ENCODE results near the gene ASB14.
A peak's percentile ranks its signal among the peaks of the same experiment; 100 is the strongest.

Gene ASB14

GRCh38 chr3:57257678-57258077, 34.8 kb downstream of the ASB14 start:
- DNase-seq: no peak

GRCh38 chr3:57256844-57257243, 35.6 kb downstream of the ASB14 start:
- DNase-seq: no peak

DNA sequence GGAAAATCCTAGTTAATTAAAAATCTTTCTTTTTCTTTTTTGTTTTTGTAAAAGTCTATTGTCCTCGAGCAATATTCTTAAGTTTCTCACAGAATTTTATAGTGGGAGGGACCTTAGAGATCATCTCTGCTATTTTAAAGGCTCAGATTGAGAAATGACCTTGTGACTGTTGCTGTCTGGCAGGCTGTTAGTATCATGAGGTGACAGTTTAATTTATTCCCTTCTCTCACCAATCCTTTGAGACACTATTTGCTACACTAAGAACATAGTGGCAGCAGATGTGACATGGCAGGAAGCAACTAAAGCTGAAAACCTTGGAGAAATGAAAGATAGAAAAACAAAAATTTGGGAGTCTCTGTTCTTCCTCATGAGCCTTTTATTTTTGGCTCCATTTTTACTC, 40.1 kb downstream of the ASB14 start:
- DNase-seq: no peak

- DNase-seq: no peak
These were observed 47.5 kb downstream of the ASB14 start for GRCh38 chr3:57244946-57245345.

DNA sequence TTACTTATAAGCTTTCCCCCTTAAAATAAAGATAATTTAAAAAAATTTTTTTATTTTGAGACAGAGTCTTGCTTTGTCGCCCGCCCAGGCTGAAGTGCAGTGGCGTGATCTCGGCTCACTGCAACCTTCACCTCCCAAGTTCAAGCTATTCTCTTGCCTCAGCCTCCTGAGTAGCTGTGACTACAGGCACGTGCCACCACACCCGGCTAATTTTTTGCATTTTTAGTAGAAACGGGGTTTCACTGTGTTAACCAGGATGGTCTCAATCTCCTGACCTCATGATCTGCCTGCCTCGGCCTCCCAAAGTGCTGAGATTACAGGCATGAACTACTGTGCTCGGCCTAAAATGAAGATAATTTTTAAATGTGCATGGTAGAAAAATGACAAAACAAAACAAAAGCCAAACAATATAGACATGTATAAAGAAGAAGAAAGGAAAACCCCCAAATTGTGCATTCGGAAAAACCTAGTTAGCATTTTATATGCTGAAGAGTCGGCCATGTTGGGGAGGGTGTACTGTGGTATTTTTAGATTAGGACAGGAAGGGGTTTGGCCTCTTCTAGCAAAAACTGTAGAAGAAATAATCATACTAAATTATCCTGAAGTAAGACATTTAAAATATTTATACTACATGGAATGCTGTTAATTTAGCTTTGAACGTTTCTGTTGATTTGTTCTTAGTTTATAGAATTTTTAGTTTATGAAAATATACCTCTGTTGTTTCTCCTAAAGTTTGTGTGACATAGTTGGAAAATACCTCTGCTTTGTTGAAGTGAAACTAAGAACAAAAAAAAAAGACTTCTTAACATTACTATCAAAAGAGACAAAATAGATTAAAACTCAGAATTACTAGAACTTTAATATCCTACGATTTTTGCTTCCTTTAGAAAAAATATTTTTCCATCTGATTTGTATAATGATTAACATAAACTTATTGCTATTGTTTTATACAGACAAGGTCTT, 57.6 kb downstream of the ASB14 start:
- DNase-seq: no peak

- no peak for DNase-seq
These were observed 58.7 kb downstream of the ASB14 start for GRCh38 chr3:57233799-57234198.

GRCh38 chr3:57230006-57230405, 62.5 kb downstream of the ASB14 start:
- DNase-seq: no peak

DNA sequence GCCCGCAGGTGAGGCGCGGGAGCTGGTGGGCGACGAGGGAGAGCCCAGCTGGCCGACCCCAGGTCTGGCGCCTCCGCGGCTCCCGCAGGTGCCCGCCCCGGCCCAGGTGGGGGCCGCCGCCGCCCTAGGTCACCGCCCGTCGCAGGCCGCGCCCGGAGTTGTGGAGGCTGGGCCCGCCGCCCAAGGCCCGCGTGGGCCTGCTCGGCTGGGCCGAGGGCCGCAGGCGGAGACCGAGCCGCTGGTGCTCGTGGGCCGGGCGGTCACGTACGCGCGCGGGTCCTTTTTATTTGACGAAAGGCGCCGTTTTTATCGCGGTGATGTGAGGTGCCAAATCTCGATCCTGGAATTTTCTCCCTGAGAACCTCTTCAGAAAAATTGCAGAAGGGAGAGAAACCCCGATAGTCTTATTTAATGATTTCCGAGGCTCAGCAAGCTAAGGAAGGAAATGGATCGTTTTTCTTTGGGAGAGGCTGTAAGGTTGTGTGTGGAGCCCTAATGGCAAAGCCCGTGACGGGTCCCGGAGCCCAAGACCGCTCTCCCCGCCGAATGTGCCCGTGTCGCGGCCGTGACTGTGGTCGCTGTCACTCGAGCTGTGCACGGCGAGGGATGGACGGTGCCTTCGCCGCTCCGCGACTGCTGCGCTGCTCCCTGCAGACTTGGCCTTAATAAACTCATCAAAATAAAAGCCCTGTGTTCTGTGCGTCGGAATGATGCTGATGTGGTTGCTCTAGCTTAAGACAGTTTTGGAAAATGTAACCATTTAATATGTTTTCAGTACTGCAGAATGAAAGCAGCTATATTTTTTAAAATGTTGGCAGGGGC, 64.3 kb downstream of the ASB14 start:
- DNase-seq: no peak

GRCh38 chr3:57227204-57227929, 65.1 kb downstream of the ASB14 start, which contains the start of gene APPL1:
APPL1 (plus strand) TSS chr3:57227729; CDS start chr3:57227884, 155 bp downstream.
- DNase-seq: peak; percentile 72

DNA sequence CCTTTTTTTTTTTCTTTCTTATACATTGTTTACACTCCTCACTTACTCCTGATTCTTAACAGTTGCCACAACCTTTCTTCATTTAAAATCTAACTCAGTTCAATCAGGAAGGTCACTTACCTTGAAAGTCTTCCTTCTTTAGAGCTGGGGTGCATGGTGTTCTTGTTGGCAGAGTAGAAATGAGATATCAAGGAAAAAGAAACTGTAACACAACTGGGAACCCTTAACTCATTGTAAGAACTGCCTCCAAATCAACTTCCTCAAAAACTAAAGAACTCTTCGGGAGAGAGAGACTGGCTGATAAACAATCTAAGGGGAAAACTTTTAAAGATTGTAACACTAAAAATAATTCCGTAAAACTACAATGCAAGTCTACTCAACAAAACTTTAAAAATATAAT, 66.3 kb downstream of the ASB14 start:
- no peak for DNase-seq

GRCh38 chr3:57224856-57225255, 67.6 kb downstream of the ASB14 start:
- DNase-seq: no peak

- no peak for DNase-seq
These were observed 70.6 kb downstream of the ASB14 start for GRCh38 chr3:57221883-57222282.

Data from amniotic stem cell (primary cell).